ENCODE data around the gene ZNF624. TPM values are rescaled to one million over a fixed set of nuclear protein-coding genes. Genes with fewer than 3 reads are reported as not detected.

ZNF624 gene
- polyA plus RNA-seq, 1 experiment = 0.90 TPM

DNA sequence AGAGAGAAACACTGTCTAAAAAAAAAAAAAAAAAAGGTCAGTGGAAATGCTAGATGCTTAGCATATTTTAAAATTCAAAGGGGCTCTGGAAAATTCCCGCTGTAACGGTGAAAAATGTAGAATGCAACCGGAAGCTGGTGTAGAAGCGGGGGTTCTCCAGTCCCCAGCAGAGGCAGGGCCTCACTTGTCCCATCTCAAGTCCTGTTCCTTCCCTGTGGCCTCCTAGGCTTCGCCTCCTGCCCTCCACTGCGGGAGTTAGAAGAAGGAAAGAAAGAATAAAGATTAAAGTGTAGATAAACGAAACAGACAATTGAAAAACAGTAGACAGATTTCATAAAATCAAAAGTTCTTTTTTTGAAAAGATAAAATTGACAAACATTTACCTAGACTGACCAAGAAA, 69.9 kb downstream of the ZNF624 start:
- TF ChIP-seq, protein P1, sequence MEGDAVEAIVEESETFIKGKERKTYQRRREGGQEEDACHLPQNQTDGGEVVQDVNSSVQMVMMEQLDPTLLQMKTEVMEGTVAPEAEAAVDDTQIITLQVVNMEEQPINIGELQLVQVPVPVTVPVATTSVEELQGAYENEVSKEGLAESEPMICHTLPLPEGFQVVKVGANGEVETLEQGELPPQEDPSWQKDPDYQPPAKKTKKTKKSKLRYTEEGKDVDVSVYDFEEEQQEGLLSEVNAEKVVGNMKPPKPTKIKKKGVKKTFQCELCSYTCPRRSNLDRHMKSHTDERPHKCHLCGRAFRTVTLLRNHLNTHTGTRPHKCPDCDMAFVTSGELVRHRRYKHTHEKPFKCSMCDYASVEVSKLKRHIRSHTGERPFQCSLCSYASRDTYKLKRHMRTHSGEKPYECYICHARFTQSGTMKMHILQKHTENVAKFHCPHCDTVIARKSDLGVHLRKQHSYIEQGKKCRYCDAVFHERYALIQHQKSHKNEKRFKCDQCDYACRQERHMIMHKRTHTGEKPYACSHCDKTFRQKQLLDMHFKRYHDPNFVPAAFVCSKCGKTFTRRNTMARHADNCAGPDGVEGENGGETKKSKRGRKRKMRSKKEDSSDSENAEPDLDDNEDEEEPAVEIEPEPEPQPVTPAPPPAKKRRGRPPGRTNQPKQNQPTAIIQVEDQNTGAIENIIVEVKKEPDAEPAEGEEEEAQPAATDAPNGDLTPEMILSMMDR (IDR thresholded peaks at IDR 0.05; ENCODE audit: insufficient read depth, low read depth, low read length) = no peak
- Histone ChIP-seq H3K4me3 (ENCODE audit: low read depth, low read length) (no peak overlapping the region), H3K36me3 (ENCODE audit: control insufficient read depth, insufficient read depth, low read length) (no peaks in the 10 kb centered on the region), H3K27me3 (ENCODE audit: control insufficient read depth, insufficient read depth, low read length) (peaks cover 4% of the 10 kb centered on the region)
- POLR2A ChIA-PET = no interaction called here
- DNase-seq (ENCODE audit: low read depth) = no peak
- CTCF ChIA-PET = interaction anchor here (0.8 to 1.6 kb wide), 7 partner anchors 8 to 404 kb away, joined by 3 to 6 read pairs (median 4); partner anchors contain the start of gene ZNF287

DNA sequence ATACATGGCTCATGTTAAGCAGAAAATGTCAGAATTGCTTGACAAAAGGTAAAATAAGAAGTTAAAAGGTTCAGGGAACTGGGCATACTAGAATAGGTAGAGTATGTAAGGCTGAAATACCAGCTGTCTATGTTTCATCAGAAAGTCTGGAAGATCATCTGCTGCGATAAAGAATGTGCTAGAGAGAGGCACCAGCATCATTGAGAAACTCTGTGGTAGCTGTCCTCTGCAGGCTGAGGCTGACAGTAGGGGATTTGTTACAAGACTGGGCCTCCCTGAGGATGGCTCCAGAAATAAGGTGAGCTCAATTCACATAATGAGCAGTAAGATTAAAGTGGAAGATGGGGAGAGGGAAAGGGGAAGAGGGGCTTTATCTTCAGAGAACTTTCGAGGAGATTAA, 80.2 kb downstream of the ZNF624 start:
- DNase-seq (ENCODE audit: low read depth) = no peak
- TF ChIP-seq, protein P1 (IDR thresholded peaks at IDR 0.05; ENCODE audit: insufficient read depth, low read depth, low read length) = no peak
- Histone ChIP-seq H3K27me3 (ENCODE audit: control insufficient read depth, insufficient read depth, low read length) (peaks cover 4% of the 10 kb centered on the region), H3K4me3 (ENCODE audit: low read depth, low read length) (no peak overlapping the region), H3K36me3 (ENCODE audit: control insufficient read depth, insufficient read depth, low read length) (no peaks in the 10 kb centered on the region)
- ChIA-PET POLR2A (no interaction called here), CTCF (interaction anchor here (0.6 kb wide), 1 partner anchor 120 kb away, joined by 3 read pairs; no protein-coding TSS in a partner anchor)

Small RNA genes lying within 50 kb of the gene (small RNA-seq; reads per million reads assigned to genes)
- not detected for gene RNU6-405P (ENCODE audit: insufficient read length, low read depth, low replicate concordance)

Other genes starting within 250 kb of the ZNF624 start
- 4.0 and 7.9 TPM in 2 replicates for gene TRPV2, start 238.3 kb downstream of the ZNF624 start, polyA plus RNA-seq (2011; rRNA removed)
- gene LRRC75A, start 161.7 kb downstream of the ZNF624 start, polyA plus RNA-seq (2011; rRNA removed) = 0.82 and 1.3 TPM in 2 replicates
- 6.0 and 6.6 TPM in 2 replicates for gene ZNF287, start 84.6 kb downstream of the ZNF624 start, polyA plus RNA-seq (2011; rRNA removed)
- gene CCDC144A, start 36.4 kb upstream of the ZNF624 start, polyA plus RNA-seq (2011; rRNA removed) = 0.02 and 0.31 TPM in 2 replicates

All from BJ (cell line).